HEK293 (cell line): ENCODE data around the gene RHBG.

Experiments used
- ATF2 ChIP-seq: fragments of 450-650 bp; formaldehyde crosslinking; IDR thresholded peaks from 2 replicates; pipeline ENCODE4 v1.5.1; 2016; ENCODE audit warnings: missing biosample characterization, missing genetic modification characterization, low read depth
- BCL6B ChIP-seq: fragments of 450-650 bp; formaldehyde crosslinking; IDR thresholded peaks from 2 replicates; pipeline ENCODE4 v1.5.1; 2017; ENCODE audit warnings: missing biosample characterization, missing genetic modification characterization
- GLIS1 ChIP-seq: fragments of 450-650 bp; formaldehyde crosslinking; IDR thresholded peaks from 2 replicates; pipeline ENCODE4 v1.5.1; 2016; ENCODE audit warnings: missing biosample characterization, missing genetic modification characterization
- RBAK ChIP-seq: fragments of 450-650 bp; formaldehyde crosslinking; IDR thresholded peaks from 2 replicates; pipeline ENCODE4 v1.5.1; 2016; ENCODE audit warnings: missing biosample characterization, missing genetic modification characterization
- SP3 ChIP-seq: fragments of 450-650 bp; formaldehyde crosslinking; IDR thresholded peaks from 2 replicates; pipeline ENCODE4 v1.5.1; 2016; ENCODE audit warnings: missing biosample characterization, missing genetic modification characterization
- TRIM28 ChIP-seq: IDR thresholded peaks from 2 replicates; pipeline ENCODE4 v1.6.1; 2011; ENCODE audit warnings: low read length, control low read depth, borderline replicate concordance
- ZBTB10 ChIP-seq: fragments of 450-650 bp; formaldehyde crosslinking; IDR thresholded peaks from 2 replicates; pipeline ENCODE4 v1.5.1; 2016; ENCODE audit warnings: missing biosample characterization, missing genetic modification characterization
- ZBTB44 ChIP-seq: fragments of 450-650 bp; IDR thresholded peaks from 2 replicates; pipeline ENCODE4 v1.5.1; 2018; ENCODE audit warnings: missing biosample characterization, mild to moderate bottlenecking, missing genetic modification characterization
- ZBTB49 ChIP-seq: fragments of 450-650 bp; formaldehyde crosslinking; IDR thresholded peaks from 2 replicates; pipeline ENCODE4 v1.5.1; 2016; ENCODE audit warnings: missing biosample characterization, missing genetic modification characterization, low read depth
- ZBTB8A ChIP-seq: fragments of 450-650 bp; formaldehyde crosslinking; IDR thresholded peaks from 2 replicates; pipeline ENCODE4 v1.5.1; 2016; ENCODE audit warnings: missing biosample characterization, missing genetic modification characterization
- ZFP3 ChIP-seq: fragments of 450-650 bp; formaldehyde crosslinking; IDR thresholded peaks from 2 replicates; pipeline ENCODE4 v1.5.1; 2016; ENCODE audit warnings: low read depth, missing biosample characterization, missing genetic modification characterization
- ZNF114 ChIP-seq: fragments of 450-650 bp; formaldehyde crosslinking; IDR thresholded peaks from 2 replicates; pipeline ENCODE4 v1.5.0; 2017; ENCODE audit warnings: missing biosample characterization, missing genetic modification characterization
- ZNF138 ChIP-seq: fragments of 450-650 bp; formaldehyde crosslinking; IDR thresholded peaks from 2 replicates; pipeline ENCODE4 v1.5.1; 2016; ENCODE audit warnings: missing biosample characterization, missing genetic modification characterization, borderline replicate concordance
- ZNF324 ChIP-seq: fragments of 450-650 bp; formaldehyde crosslinking; IDR thresholded peaks from 2 replicates; pipeline ENCODE4 v1.5.1; 2016; ENCODE audit warnings: missing biosample characterization, missing genetic modification characterization
- ZNF335 ChIP-seq: fragments of 450-650 bp; formaldehyde crosslinking; conservative IDR thresholded peaks from 2 replicates; pipeline ENCODE4 v1.5.1; 2016; ENCODE audit warnings: missing biosample characterization, missing genetic modification characterization
- ZNF391 ChIP-seq: fragments of 450-650 bp; formaldehyde crosslinking; IDR thresholded peaks from 2 replicates; pipeline ENCODE4 v1.5.1; 2016; ENCODE audit warnings: low read depth, missing biosample characterization, missing genetic modification characterization, borderline replicate concordance
- ZNF423 ChIP-seq: fragments of 450-650 bp; formaldehyde crosslinking; IDR thresholded peaks from 2 replicates; pipeline ENCODE4 v1.5.1; 2016; ENCODE audit warnings: missing biosample characterization, missing genetic modification characterization
- ZNF514 ChIP-seq: fragments of 450-650 bp; formaldehyde crosslinking; IDR thresholded peaks from 2 replicates; pipeline ENCODE4 v1.5.1; 2016; ENCODE audit warnings: missing biosample characterization, missing genetic modification characterization
- ZNF580 ChIP-seq: fragments of 450-650 bp; formaldehyde crosslinking; IDR thresholded peaks from 2 replicates; pipeline ENCODE4 v1.5.1; 2016; ENCODE audit warnings: missing biosample characterization, missing genetic modification characterization
- ZNF610 ChIP-seq: fragments of 450-650 bp; formaldehyde crosslinking; IDR thresholded peaks from 2 replicates; pipeline ENCODE4 v1.5.1; 2016; ENCODE audit warnings: missing biosample characterization, missing genetic modification characterization, borderline replicate concordance
- ZNF664 ChIP-seq: fragments of 450-650 bp; formaldehyde crosslinking; IDR thresholded peaks from 2 replicates; pipeline ENCODE4 v1.5.1; 2016; ENCODE audit warnings: missing biosample characterization, missing genetic modification characterization
- ZNF692 ChIP-seq: fragments of 450-650 bp; formaldehyde crosslinking; IDR thresholded peaks from 2 replicates; pipeline ENCODE4 v1.5.1; 2016; ENCODE audit warnings: missing biosample characterization, missing genetic modification characterization
- ZNF76 ChIP-seq: fragments of 450-650 bp; formaldehyde crosslinking; IDR thresholded peaks from 2 replicates; pipeline ENCODE4; 2016; ENCODE audit warnings: low read depth, missing biosample characterization, missing genetic modification characterization, borderline replicate concordance
- ZSCAN23 ChIP-seq: fragments of 450-650 bp; formaldehyde crosslinking; IDR thresholded peaks from 2 replicates; pipeline ENCODE4 v1.5.1; 2016; ENCODE audit warnings: missing biosample characterization, missing genetic modification characterization
- ZSCAN5A ChIP-seq: fragments of 450-650 bp; formaldehyde crosslinking; IDR thresholded peaks from 2 replicates; pipeline ENCODE4 v1.5.1; 2016; ENCODE audit warnings: missing biosample characterization, missing genetic modification characterization

Gene RHBG

GRCh38 chr1:156421062-156421938 lies 52.3 kb downstream of the RHBG start (continued):
- 0 out of 2 replicates have a peak, but pooled peaks have one; percentile 14 for TF ChIP-seq ZSCAN5A (tag by site-specific recombination)
- TF ChIP-seq ZNF610: peak; percentile 26; the same call in 1 of the 2 replicates
- no peak for TF ChIP-seq ZNF138 (tag by site-specific recombination)
- TF ChIP-seq ZBTB49 (tag by site-specific recombination): no peak
- no peak for TF ChIP-seq ZNF514 (tag by site-specific recombination)
- peak; percentile 65; the same call in 1 of the 2 replicates for TF ChIP-seq ZNF391 (tag by site-specific recombination)
- peak; percentile 73; the same call in 1 of the 2 replicates for TF ChIP-seq ZNF76
- peak; percentile 70 for TF ChIP-seq SP3
- no peak for TF ChIP-seq BCL6B (tag by site-specific recombination)
- no peak for TF ChIP-seq ZNF580 (tag by site-specific recombination)
- no peak for TF ChIP-seq ZNF114
- TF ChIP-seq TRIM28: no peak
- peak; percentile 70 for TF ChIP-seq ZNF335
- TF ChIP-seq ZBTB8A (tag by site-specific recombination): peak; percentile 85
- peak; percentile 79 for TF ChIP-seq ZNF692 (tag by site-specific recombination)
- TF ChIP-seq ATF2 (tag by site-specific recombination): peak; percentile 98
- peak; percentile 45; the same call in 1 of the 2 replicates for TF ChIP-seq ZNF423 (tag by site-specific recombination)
- TF ChIP-seq ZBTB10 (tag by site-specific recombination): peak; percentile 96
- TF ChIP-seq ZSCAN23: peak; percentile 51; the same call in 1 of the 2 replicates
- TF ChIP-seq ZFP3: no peak
- no peak for TF ChIP-seq ZNF664 (tag by site-specific recombination)
- no peak for TF ChIP-seq RBAK
- peak; percentile 77; the same call in 1 of the 2 replicates for TF ChIP-seq ZNF324 (tag by site-specific recombination)
- TF ChIP-seq ZBTB44: no peak
- TF ChIP-seq GLIS1 (tag by site-specific recombination): peak; percentile 39
